Esophagus mucosa (tissue), 1 donor: ENCODE data around the gene IRAK1. TPM values are rescaled to one million over a fixed set of nuclear protein-coding genes. Genes with fewer than 3 reads are reported as not detected.

Experiments used
- ATAC-seq: fragments of 200-7000 bp; cut with Tn5 transposase; one replicate; pipeline ENCODE4 v1.9.1; 2020
- total RNA-seq: library from RNA; stranded (reverse); gene quantifications from one replicate; pipeline ENCODE4 v1.2.4, GENCODE V29; 2023
- donor health status: DM: yes; HTN: yes; CAD: no.

IRAK1 gene
- 97.8 TPM for total RNA-seq

- ATAC-seq: peak; percentile 76
Measured at GRCh38 chrX:154019633-154020528, at the start of gene IRAK1. TSS of gene IRAK1 (minus strand) at chrX:154019902. CDS start at chrX:154019812, 90 bp downstream.

GRCh38 chrX:154068560-154068959 lies 48.9 kb upstream of the IRAK1 start:
- ATAC-seq: no peak

GRCh38 chrX:154064637-154065435 lies 45.1 kb upstream of the IRAK1 start:
- ATAC-seq: peak; percentile 67

- no peak for ATAC-seq
Measured at GRCh38 chrX:154063234-154063633, 43.5 kb upstream of the IRAK1 start.

- ATAC-seq: no peak
Measured at GRCh38 chrX:154061801-154062200, 42.1 kb upstream of the IRAK1 start.

- ATAC-seq: no peak
Measured at GRCh38 chrX:154059729-154060245, 40.1 kb upstream of the IRAK1 start.

- no peak for ATAC-seq
Measured at GRCh38 chrX:154059231-154059630, 39.5 kb upstream of the IRAK1 start.

- ATAC-seq: no peak
Measured at GRCh38 chrX:154058214-154058997, 38.7 kb upstream of the IRAK1 start.

GRCh38 chrX:154057791-154058190 lies 38.1 kb upstream of the IRAK1 start:
- ATAC-seq: no peak

- peak; percentile 87 for ATAC-seq
Measured at GRCh38 chrX:154056770-154057241, 37.1 kb upstream of the IRAK1 start.

GRCh38 chrX:154051201-154051810 lies 31.6 kb upstream of the IRAK1 start:
- peak; percentile 61 for ATAC-seq

- no peak for ATAC-seq
Measured at GRCh38 chrX:154050113-154050495, 30.4 kb upstream of the IRAK1 start.

GRCh38 chrX:154049209-154050112 lies 29.8 kb upstream of the IRAK1 start:
- ATAC-seq: no peak

GRCh38 chrX:154048398-154048797 lies 28.7 kb upstream of the IRAK1 start:
- no peak for ATAC-seq

- ATAC-seq: no peak
Measured at GRCh38 chrX:154046940-154047610, 27.4 kb upstream of the IRAK1 start.

GRCh38 chrX:154046031-154046781 lies 26.5 kb upstream of the IRAK1 start:
- ATAC-seq: peak; percentile 19

- ATAC-seq: no peak
Measured at GRCh38 chrX:154044091-154044490, 24.4 kb upstream of the IRAK1 start.

GRCh38 chrX:154043003-154043763 lies 23.5 kb upstream of the IRAK1 start:
- ATAC-seq: no peak

- ATAC-seq: no peak
Measured at GRCh38 chrX:154040863-154041262, 21.2 kb upstream of the IRAK1 start.
